Hematopoietic multipotent progenitor cell treated with erythropoietin and hydrocortisone succinate and interleukin-3 and kit ligand, for 15 days (in vitro differentiated cells): ENCODE results near the gene CADM1.

Source experiments
- DNase-seq: peaks from one replicate; pipeline ENCODE4 v3.0.0-alpha.2; 2015; ENCODE audit warnings: low spot score

The CADM1 gene

GRCh38 chr11:115202900-115203552 lies 301.2 kb downstream of the CADM1 start:
- DNase-seq: no peak

- DNase-seq: no peak
Measured at GRCh38 chr11:115202074-115202473, 302.1 kb downstream of the CADM1 start.

- DNase-seq: no peak
Measured at GRCh38 chr11:115201111-115201792, 303.0 kb downstream of the CADM1 start.

- DNase-seq: no peak
Measured at GRCh38 chr11:115199481-115200069, 304.6 kb downstream of the CADM1 start.

GRCh38 chr11:115198321-115198741 lies 305.9 kb downstream of the CADM1 start:
- DNase-seq: no peak

- DNase-seq: no peak
Measured at GRCh38 chr11:115197433-115197832, 306.8 kb downstream of the CADM1 start.

- no peak for DNase-seq
Measured at GRCh38 chr11:115197031-115197430, 307.2 kb downstream of the CADM1 start.

GRCh38 chr11:115194802-115195110 lies 309.5 kb downstream of the CADM1 start:
- no peak for DNase-seq

- no peak for DNase-seq
Measured at GRCh38 chr11:115193914-115194801, 310.1 kb downstream of the CADM1 start.

- no peak for DNase-seq
Measured at GRCh38 chr11:115191761-115192160, 312.5 kb downstream of the CADM1 start.

GRCh38 chr11:115190196-115190595 lies 314.0 kb downstream of the CADM1 start:
- DNase-seq: no peak

- no peak for DNase-seq
Measured at GRCh38 chr11:115188898-115189278, 315.3 kb downstream of the CADM1 start.

- no peak for DNase-seq
Measured at GRCh38 chr11:115188188-115188897, 315.9 kb downstream of the CADM1 start.

GRCh38 chr11:115185931-115186330 lies 318.3 kb downstream of the CADM1 start:
- no peak for DNase-seq

- DNase-seq: no peak
Measured at GRCh38 chr11:115185507-115185906, 318.7 kb downstream of the CADM1 start.

GRCh38 chr11:115184901-115185300 lies 319.3 kb downstream of the CADM1 start:
- no peak for DNase-seq

GRCh38 chr11:115183830-115184229 lies 320.4 kb downstream of the CADM1 start:
- DNase-seq: no peak

- no peak for DNase-seq
Measured at GRCh38 chr11:115183136-115183535, 321.1 kb downstream of the CADM1 start.

- no peak for DNase-seq
Measured at GRCh38 chr11:115182282-115182955, 321.8 kb downstream of the CADM1 start.

- DNase-seq: no peak
Measured at GRCh38 chr11:115181538-115181937, 322.7 kb downstream of the CADM1 start.

GRCh38 chr11:115180272-115180671 lies 323.9 kb downstream of the CADM1 start:
- no peak for DNase-seq
